NCI-H2107 treated with DMSO at 0.1 percent for 48 hours (cell line): Measurements from ENCODE around the gene RTRAF.

Experiments
- DNase-seq: peaks from one replicate; lab custom pipeline; 2025; ENCODE audit not compliant: unreplicated experiment; lab: John Stamatoyannopoulos, UW

Gene RTRAF

GRCh38 chr14:51989293-51990234 lies at the start of gene RTRAF:
TSS of gene RTRAF (plus strand) at chr14:51989546. CDS start at chr14:51989640, 94 bp downstream.
- peak; percentile 95 for DNase-seq

GRCh38 chr14:51939755-51940301 lies 49.5 kb upstream of the RTRAF start:
- no peak for DNase-seq

GRCh38 chr14:51942971-51943370 lies 46.4 kb upstream of the RTRAF start:
- DNase-seq: no peak

- DNase-seq: no peak
Measured at GRCh38 chr14:51950007-51950406, 39.3 kb upstream of the RTRAF start.

- DNase-seq: no peak
Measured at GRCh38 chr14:51951656-51952055, 37.7 kb upstream of the RTRAF start.

GRCh38 chr14:51954031-51954430 lies 35.3 kb upstream of the RTRAF start:
- DNase-seq: no peak

GRCh38 chr14:51954657-51955056 lies 34.7 kb upstream of the RTRAF start:
- DNase-seq: no peak

- DNase-seq: no peak
Measured at GRCh38 chr14:51957950-51958349, 31.4 kb upstream of the RTRAF start.

GRCh38 chr14:51959928-51960327 lies 29.4 kb upstream of the RTRAF start:
- no peak for DNase-seq

- no peak for DNase-seq
Measured at GRCh38 chr14:51960866-51961265, 28.5 kb upstream of the RTRAF start.

- no peak for DNase-seq
Measured at GRCh38 chr14:51962711-51963110, 26.6 kb upstream of the RTRAF start.

- no peak for DNase-seq
Measured at GRCh38 chr14:51963286-51963685, 26.1 kb upstream of the RTRAF start.

GRCh38 chr14:51967521-51967920 lies 21.8 kb upstream of the RTRAF start:
- no peak for DNase-seq

GRCh38 chr14:51969852-51970540 lies 19.4 kb upstream of the RTRAF start:
- DNase-seq: no peak

GRCh38 chr14:51972566-51972965 lies 16.8 kb upstream of the RTRAF start:
- no peak for DNase-seq

GRCh38 chr14:51977075-51977474 lies 12.3 kb upstream of the RTRAF start:
- DNase-seq: no peak

- DNase-seq: no peak
Measured at GRCh38 chr14:51978681-51979085, 10.7 kb upstream of the RTRAF start.

GRCh38 chr14:51979088-51979709 lies 10.1 kb upstream of the RTRAF start:
- DNase-seq: peak; percentile 68

- DNase-seq: no peak
Measured at GRCh38 chr14:51981218-51981854, 8.0 kb upstream of the RTRAF start.

GRCh38 chr14:51988221-51988620 lies 1.1 kb upstream of the RTRAF start:
- no peak for DNase-seq

- DNase-seq: no peak
Measured at GRCh38 chr14:51990488-51990887, 1.1 kb downstream of the RTRAF start.
